HEK293 (cell line): Measurements from ENCODE around the gene VGLL4.

ENCODE experiments used
- CTCF ChIA-PET: fragments of 350-600 bp; formaldehyde crosslinking; extraction: SDS; loops from one replicate; lab custom pipeline; 2021; ENCODE audit warnings: antibody characterized with exemption; lab: Yijun Ruan, JAX
- POLR2A ChIA-PET: fragments of 300-600 bp; formaldehyde crosslinking; extraction: SDS; loops from one replicate; lab custom pipeline; 2020; ENCODE audit warnings: antibody characterized with exemption, inconsistent platforms; lab: Yijun Ruan, JAX
- H3K27ac ChIP-seq: fragments of 200-500 bp; sonication (Bioruptor generic); 2 replicates; pipeline ENCODE4 v1.5.1; 2014; ENCODE audit warnings: low read depth, low read length, control low read depth, inconsistent platforms; ENCODE audit errors: extremely low read depth
- H3K36me3 ChIP-seq, 2 experiments: fragments of 200-500 bp in 1 of 2; sonication (Bioruptor generic) in 1 of 2; 1 replicate in 1 of 2; 2 replicates in 1 of 2; pipeline ENCODE4 v1.5.1; 2014 to 2017; ENCODE audit warnings: inconsistent platforms in 2 of 2, low read length in 2 of 2; ENCODE audit not compliant: control insufficient read depth in 2 of 2, insufficient read depth in 1 of 2
- H3K4me1 ChIP-seq: fragments of 200-500 bp; sonication (Bioruptor generic); 2 replicates; pipeline ENCODE4 v1.5.1; 2014; ENCODE audit warnings: mild to moderate bottlenecking, low read length, inconsistent platforms; ENCODE audit not compliant: control insufficient read depth, insufficient read depth
- H3K4me3 ChIP-seq: 2 replicates; pipeline ENCODE4 v1.5.1; 2011; ENCODE audit warnings: low read depth, mild to moderate bottlenecking, control low read depth, low read length, moderate library complexity
- H3K9me3 ChIP-seq: fragments of 200-500 bp; sonication (Bioruptor generic); 2 replicates; pipeline ENCODE4 v1.5.1; 2014; ENCODE audit warnings: low read depth, low read length, inconsistent platforms; ENCODE audit not compliant: control insufficient read depth, insufficient read depth
- GLIS2 ChIP-seq: fragments of 450-650 bp; formaldehyde crosslinking; IDR thresholded peaks from 2 replicates; pipeline ENCODE4 v1.5.1; 2016; ENCODE audit warnings: missing biosample characterization, missing genetic modification characterization
- IKZF3 ChIP-seq: fragments of 450-650 bp; IDR thresholded peaks from 2 replicates; pipeline ENCODE4 v1.5.0; 2018; ENCODE audit warnings: missing biosample characterization, mild to moderate bottlenecking, missing genetic modification characterization, moderate library complexity
- MYNN ChIP-seq: fragments of 450-650 bp; formaldehyde crosslinking; IDR thresholded peaks from 2 replicates; pipeline ENCODE4 v1.5.1; 2016; ENCODE audit warnings: missing biosample characterization, missing genetic modification characterization, borderline replicate concordance
- MZF1 ChIP-seq: fragments of 450-650 bp; formaldehyde crosslinking; IDR thresholded peaks from 2 replicates; pipeline ENCODE4 v1.5.1; 2017; ENCODE audit warnings: missing biosample characterization, missing genetic modification characterization, borderline replicate concordance
- ZBTB21 ChIP-seq: fragments of 450-650 bp; formaldehyde crosslinking; IDR thresholded peaks from 2 replicates; pipeline ENCODE4 v1.5.1; 2017; ENCODE audit warnings: missing biosample characterization, missing genetic modification characterization
- ZFHX2 ChIP-seq: fragments of 450-650 bp; formaldehyde crosslinking; conservative IDR thresholded peaks from 2 replicates; pipeline ENCODE4 v1.5.1; 2016; ENCODE audit warnings: missing biosample characterization, missing genetic modification characterization
- ZFP69B ChIP-seq: fragments of 450-650 bp; formaldehyde crosslinking; IDR thresholded peaks from 2 replicates; pipeline ENCODE4 v1.5.1; 2016; ENCODE audit warnings: missing biosample characterization, missing genetic modification characterization
- ZNF248 ChIP-seq: fragments of 450-650 bp; formaldehyde crosslinking; IDR thresholded peaks from 2 replicates; pipeline ENCODE4 v1.5.1; 2017; ENCODE audit warnings: missing biosample characterization, missing genetic modification characterization
- ZNF335 ChIP-seq: fragments of 450-650 bp; formaldehyde crosslinking; conservative IDR thresholded peaks from 2 replicates; pipeline ENCODE4 v1.5.1; 2016; ENCODE audit warnings: missing biosample characterization, missing genetic modification characterization
- ZNF37A ChIP-seq: fragments of 450-650 bp; IDR thresholded peaks from 2 replicates; pipeline ENCODE4 v1.5.1; 2018; ENCODE audit warnings: missing biosample characterization, missing genetic modification characterization
- ZNF600 ChIP-seq: fragments of 450-650 bp; formaldehyde crosslinking; IDR thresholded peaks from 2 replicates; pipeline ENCODE4 v1.5.1; 2016; ENCODE audit warnings: missing biosample characterization, missing genetic modification characterization
- ZNF626 ChIP-seq: fragments of 450-650 bp; sonication (Bioruptor Pico); formaldehyde crosslinking; IDR thresholded peaks from 2 replicates; pipeline ENCODE4 v1.5.1; 2018; ENCODE audit warnings: missing biosample characterization, missing genetic modification characterization, inconsistent platforms
- ZNF660 ChIP-seq: fragments of 450-650 bp; IDR thresholded peaks from 2 replicates; pipeline ENCODE4 v1.5.1; 2018; ENCODE audit warnings: missing biosample characterization, mild to moderate bottlenecking, missing genetic modification characterization
- ZNF843 ChIP-seq: fragments of 450-650 bp; formaldehyde crosslinking; IDR thresholded peaks from 2 replicates; pipeline ENCODE4 v1.5.1; 2016; ENCODE audit warnings: missing biosample characterization, missing genetic modification characterization
- ZSCAN16 ChIP-seq: fragments of 450-650 bp; formaldehyde crosslinking; IDR thresholded peaks from 2 replicates; pipeline ENCODE4 v1.5.1; 2016; ENCODE audit warnings: missing biosample characterization, missing genetic modification characterization
- TF ChIP-seq, protein P1 (sequence below): fragments of 450-650 bp; formaldehyde crosslinking; IDR thresholded peaks from 2 replicates; pipeline ENCODE4 v1.5.1; 2017; ENCODE audit warnings: missing biosample characterization, missing genetic modification characterization
- TF ChIP-seq, protein P2 (sequence below): fragments of 450-650 bp; formaldehyde crosslinking; IDR thresholded peaks from 2 replicates; pipeline ENCODE4 v1.5.1; 2016; ENCODE audit warnings: missing biosample characterization, missing genetic modification characterization
- TF ChIP-seq, protein P3 (sequence below): fragments of 450-650 bp; formaldehyde crosslinking; IDR thresholded peaks from 2 replicates; pipeline ENCODE4 v1.5.1; 2017; ENCODE audit warnings: missing biosample characterization, missing genetic modification characterization
- TF ChIP-seq, protein P4 (sequence below): fragments of 450-650 bp; formaldehyde crosslinking; IDR thresholded peaks from 2 replicates; pipeline ENCODE4 v1.5.1; 2016; ENCODE audit warnings: missing biosample characterization, missing genetic modification characterization
- TF ChIP-seq, protein P5 (sequence below): fragments of 450-650 bp; formaldehyde crosslinking; conservative IDR thresholded peaks from 2 replicates; pipeline ENCODE4 v1.5.1; 2016; ENCODE audit warnings: low read depth, missing biosample characterization, missing genetic modification characterization

VGLL4 gene

DNA sequence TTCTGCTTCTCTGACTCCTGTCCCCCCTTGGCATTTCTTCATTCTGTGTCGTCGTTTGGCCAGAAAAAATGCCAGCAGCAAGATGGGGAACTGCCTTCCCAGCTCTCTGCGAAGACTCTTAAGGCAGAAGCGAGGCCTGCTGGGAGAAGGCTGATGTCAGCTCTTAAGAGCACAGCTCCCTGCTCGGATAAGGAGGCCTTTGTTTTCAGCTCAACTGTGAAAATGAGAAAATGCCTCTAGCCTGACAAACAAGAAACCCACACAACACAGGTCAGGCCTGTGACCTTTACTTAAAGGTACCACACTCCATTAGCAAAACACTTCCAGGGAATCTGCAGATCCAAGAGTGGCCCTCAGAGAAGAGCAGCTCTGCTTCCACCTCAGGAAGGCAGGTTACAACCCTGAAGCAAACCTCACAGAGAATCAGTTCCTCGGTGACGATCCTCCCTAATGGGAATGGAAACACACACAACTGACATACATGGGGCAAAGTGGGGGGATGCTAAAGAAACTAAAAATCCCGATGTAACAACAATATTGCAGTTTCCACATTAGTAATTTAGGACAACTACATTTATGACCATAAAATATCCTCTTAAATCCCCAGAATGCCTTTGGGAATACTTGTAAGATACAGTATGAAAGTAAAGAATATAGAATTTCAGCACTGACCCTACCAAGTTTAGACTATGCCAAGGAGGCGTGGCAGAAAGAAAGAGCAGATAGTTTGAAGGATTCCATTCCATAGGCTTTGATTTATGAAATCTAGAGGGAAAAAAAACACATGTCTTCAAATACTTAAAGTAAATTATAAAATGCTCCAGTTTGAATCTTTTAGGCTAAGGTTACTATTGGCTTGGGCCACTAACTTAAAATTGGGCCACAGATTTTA, 52.1 kb downstream of the VGLL4 start (continued):
- TF ChIP-seq ZFP69B (tag by site-specific recombination) (0 out of 2 replicates have a peak, but pooled peaks have one; percentile 42), MZF1 (tag by site-specific recombination) (peak; percentile 66; the same call in 1 of the 2 replicates), ZNF660 (tag by site-specific recombination) (peak; percentile 79; the same call in 1 of the 2 replicates), MYNN (tag by site-specific recombination) (peak; percentile 99), ZNF843 (tag by site-specific recombination) (no peak), ZNF248 (tag by site-specific recombination) (no peak), ZNF335 (tag by site-specific recombination) (peak; percentile 43), ZFHX2 (tag by site-specific recombination) (peak; percentile 55), ZNF600 (peak; percentile 60; the same call in 1 of the 2 replicates), IKZF3 (tag by site-specific recombination) (peak; percentile 17; the same call in 1 of the 2 replicates)
- TF ChIP-seq, protein P1, sequence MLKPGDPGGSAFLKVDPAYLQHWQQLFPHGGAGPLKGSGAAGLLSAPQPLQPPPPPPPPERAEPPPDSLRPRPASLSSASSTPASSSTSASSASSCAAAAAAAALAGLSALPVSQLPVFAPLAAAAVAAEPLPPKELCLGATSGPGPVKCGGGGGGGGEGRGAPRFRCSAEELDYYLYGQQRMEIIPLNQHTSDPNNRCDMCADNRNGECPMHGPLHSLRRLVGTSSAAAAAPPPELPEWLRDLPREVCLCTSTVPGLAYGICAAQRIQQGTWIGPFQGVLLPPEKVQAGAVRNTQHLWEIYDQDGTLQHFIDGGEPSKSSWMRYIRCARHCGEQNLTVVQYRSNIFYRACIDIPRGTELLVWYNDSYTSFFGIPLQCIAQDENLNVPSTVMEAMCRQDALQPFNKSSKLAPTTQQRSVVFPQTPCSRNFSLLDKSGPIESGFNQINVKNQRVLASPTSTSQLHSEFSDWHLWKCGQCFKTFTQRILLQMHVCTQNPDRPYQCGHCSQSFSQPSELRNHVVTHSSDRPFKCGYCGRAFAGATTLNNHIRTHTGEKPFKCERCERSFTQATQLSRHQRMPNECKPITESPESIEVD = peak; percentile 56; the same call in 1 of the 2 replicates
- TF ChIP-seq, protein P2, sequence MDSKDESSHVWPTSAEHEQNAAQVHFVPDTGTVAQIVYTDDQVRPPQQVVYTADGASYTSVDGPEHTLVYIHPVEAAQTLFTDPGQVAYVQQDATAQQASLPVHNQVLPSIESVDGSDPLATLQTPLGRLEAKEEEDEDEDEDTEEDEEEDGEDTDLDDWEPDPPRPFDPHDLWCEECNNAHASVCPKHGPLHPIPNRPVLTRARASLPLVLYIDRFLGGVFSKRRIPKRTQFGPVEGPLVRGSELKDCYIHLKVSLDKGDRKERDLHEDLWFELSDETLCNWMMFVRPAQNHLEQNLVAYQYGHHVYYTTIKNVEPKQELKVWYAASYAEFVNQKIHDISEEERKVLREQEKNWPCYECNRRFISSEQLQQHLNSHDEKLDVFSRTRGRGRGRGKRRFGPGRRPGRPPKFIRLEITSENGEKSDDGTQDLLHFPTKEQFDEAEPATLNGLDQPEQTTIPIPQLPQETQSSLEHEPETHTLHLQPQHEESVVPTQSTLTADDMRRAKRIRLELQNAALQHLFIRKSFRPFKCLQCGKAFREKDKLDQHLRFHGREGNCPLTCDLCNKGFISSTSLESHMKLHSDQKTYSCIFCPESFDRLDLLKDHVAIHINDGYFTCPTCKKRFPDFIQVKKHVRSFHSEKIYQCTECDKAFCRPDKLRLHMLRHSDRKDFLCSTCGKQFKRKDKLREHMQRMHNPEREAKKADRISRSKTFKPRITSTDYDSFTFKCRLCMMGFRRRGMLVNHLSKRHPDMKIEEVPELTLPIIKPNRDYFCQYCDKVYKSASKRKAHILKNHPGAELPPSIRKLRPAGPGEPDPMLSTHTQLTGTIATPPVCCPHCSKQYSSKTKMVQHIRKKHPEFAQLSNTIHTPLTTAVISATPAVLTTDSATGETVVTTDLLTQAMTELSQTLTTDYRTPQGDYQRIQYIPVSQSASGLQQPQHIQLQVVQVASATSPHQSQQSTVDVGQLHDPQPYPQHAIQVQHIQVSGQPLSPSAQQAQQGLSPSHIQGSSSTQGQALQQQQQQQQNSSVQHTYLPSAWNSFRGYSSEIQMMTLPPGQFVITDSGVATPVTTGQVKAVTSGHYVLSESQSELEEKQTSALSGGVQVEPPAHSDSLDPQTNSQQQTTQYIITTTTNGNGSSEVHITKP (tag by site-specific recombination) = peak; percentile 99
- TF ChIP-seq, all 188 proteins: peak for 20

DNA sequence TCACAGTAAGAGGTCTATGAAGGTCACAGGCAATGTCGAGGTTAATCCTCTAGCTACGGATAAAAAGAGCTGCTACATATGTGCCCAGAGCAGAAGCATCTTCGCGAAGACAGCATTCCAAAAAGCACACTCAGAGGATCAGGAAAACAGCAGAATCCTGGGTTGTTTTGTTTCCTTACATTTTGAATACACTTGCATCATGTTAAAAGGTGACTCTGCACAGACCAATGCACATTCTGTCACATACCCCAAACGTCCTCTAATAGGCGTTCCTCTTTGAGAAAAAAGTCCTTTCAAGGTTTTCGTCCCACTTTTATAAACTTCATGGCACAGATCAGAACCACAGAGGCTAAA, 52.7 kb downstream of the VGLL4 start:
- Histone ChIP-seq H3K4me1 (peaks cover 25% of the 10 kb centered on the region), H3K36me3 (no peaks in the 10 kb centered on the region), H3K4me3 (no peak overlapping the region), H3K27ac (peak overlapping the region; percentile 87), H3K9me3 (no peaks in the 10 kb centered on the region)
- POLR2A ChIA-PET = interaction anchor here (1.0 to 2.3 kb wide), 2 partner anchors 9 to 53 kb away, joined by 3 to 9 read pairs; partner anchors contain the start of gene VGLL4
- CTCF ChIA-PET = interaction anchor here (1.0 to 1.8 kb wide), 2 partner anchors 61 to 211 kb away, joined by 4 to 5 read pairs; no protein-coding TSS in a partner anchor
- no peak for TF ChIP-seq ZNF843 (tag by site-specific recombination)
- no peak for TF ChIP-seq GLIS2 (tag by site-specific recombination)
- no peak for TF ChIP-seq ZNF37A (tag by site-specific recombination)
- TF ChIP-seq ZSCAN16 (tag by site-specific recombination) = no peak
- TF ChIP-seq, protein P3, sequence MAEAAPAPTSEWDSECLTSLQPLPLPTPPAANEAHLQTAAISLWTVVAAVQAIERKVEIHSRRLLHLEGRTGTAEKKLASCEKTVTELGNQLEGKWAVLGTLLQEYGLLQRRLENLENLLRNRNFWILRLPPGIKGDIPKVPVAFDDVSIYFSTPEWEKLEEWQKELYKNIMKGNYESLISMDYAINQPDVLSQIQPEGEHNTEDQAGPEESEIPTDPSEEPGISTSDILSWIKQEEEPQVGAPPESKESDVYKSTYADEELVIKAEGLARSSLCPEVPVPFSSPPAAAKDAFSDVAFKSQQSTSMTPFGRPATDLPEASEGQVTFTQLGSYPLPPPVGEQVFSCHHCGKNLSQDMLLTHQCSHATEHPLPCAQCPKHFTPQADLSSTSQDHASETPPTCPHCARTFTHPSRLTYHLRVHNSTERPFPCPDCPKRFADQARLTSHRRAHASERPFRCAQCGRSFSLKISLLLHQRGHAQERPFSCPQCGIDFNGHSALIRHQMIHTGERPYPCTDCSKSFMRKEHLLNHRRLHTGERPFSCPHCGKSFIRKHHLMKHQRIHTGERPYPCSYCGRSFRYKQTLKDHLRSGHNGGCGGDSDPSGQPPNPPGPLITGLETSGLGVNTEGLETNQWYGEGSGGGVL (tag by site-specific recombination) = no peak
- no peak for TF ChIP-seq ZNF626 (tag by site-specific recombination)
- TF ChIP-seq, protein P4, sequence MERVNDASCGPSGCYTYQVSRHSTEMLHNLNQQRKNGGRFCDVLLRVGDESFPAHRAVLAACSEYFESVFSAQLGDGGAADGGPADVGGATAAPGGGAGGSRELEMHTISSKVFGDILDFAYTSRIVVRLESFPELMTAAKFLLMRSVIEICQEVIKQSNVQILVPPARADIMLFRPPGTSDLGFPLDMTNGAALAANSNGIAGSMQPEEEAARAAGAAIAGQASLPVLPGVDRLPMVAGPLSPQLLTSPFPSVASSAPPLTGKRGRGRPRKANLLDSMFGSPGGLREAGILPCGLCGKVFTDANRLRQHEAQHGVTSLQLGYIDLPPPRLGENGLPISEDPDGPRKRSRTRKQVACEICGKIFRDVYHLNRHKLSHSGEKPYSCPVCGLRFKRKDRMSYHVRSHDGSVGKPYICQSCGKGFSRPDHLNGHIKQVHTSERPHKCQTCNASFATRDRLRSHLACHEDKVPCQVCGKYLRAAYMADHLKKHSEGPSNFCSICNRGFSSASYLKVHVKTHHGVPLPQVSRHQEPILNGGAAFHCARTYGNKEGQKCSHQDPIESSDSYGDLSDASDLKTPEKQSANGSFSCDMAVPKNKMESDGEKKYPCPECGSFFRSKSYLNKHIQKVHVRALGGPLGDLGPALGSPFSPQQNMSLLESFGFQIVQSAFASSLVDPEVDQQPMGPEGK (tag by site-specific recombination) = no peak
- TF ChIP-seq, protein P5, sequence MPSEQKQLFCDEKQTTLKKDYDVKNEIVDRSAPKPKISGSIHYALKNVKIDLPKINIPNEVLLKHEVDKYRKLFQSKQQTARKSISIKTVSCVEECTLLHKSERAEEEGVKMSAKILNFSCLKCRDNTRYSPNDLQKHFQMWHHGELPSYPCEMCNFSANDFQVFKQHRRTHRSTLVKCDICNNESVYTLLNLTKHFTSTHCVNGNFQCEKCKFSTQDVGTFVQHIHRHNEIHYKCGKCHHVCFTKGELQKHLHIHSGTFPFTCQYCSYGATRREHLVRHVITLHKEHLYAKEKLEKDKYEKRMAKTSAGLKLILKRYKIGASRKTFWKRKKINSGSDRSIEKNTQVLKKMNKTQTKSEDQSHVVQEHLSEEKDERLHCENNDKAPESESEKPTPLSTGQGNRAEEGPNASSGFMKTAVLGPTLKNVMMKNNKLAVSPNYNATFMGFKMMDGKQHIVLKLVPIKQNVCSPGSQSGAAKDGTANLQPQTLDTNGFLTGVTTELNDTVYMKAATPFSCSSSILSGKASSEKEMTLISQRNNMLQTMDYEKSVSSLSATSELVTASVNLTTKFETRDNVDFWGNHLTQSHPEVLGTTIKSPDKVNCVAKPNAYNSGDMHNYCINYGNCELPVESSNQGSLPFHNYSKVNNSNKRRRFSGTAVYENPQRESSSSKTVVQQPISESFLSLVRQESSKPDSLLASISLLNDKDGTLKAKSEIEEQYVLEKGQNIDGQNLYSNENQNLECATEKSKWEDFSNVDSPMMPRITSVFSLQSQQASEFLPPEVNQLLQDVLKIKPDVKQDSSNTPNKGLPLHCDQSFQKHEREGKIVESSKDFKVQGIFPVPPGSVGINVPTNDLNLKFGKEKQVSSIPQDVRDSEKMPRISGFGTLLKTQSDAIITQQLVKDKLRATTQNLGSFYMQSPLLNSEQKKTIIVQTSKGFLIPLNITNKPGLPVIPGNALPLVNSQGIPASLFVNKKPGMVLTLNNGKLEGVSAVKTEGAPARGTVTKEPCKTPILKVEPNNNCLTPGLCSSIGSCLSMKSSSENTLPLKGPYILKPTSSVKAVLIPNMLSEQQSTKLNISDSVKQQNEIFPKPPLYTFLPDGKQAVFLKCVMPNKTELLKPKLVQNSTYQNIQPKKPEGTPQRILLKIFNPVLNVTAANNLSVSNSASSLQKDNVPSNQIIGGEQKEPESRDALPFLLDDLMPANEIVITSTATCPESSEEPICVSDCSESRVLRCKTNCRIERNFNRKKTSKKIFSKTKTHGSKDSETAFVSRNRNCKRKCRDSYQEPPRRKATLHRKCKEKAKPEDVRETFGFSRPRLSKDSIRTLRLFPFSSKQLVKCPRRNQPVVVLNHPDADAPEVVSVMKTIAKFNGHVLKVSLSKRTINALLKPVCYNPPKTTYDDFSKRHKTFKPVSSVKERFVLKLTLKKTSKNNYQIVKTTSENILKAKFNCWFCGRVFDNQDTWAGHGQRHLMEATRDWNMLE = no peak
- TF ChIP-seq MYNN (tag by site-specific recombination) = no peak
- no peak for TF ChIP-seq ZBTB21 (tag by site-specific recombination)
